Measurements from ENCODE around the gene SGCD.

- TF ChIP-seq, protein P1, sequence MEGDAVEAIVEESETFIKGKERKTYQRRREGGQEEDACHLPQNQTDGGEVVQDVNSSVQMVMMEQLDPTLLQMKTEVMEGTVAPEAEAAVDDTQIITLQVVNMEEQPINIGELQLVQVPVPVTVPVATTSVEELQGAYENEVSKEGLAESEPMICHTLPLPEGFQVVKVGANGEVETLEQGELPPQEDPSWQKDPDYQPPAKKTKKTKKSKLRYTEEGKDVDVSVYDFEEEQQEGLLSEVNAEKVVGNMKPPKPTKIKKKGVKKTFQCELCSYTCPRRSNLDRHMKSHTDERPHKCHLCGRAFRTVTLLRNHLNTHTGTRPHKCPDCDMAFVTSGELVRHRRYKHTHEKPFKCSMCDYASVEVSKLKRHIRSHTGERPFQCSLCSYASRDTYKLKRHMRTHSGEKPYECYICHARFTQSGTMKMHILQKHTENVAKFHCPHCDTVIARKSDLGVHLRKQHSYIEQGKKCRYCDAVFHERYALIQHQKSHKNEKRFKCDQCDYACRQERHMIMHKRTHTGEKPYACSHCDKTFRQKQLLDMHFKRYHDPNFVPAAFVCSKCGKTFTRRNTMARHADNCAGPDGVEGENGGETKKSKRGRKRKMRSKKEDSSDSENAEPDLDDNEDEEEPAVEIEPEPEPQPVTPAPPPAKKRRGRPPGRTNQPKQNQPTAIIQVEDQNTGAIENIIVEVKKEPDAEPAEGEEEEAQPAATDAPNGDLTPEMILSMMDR (IDR thresholded peaks at IDR 0.05): no peak
- no peak for TF ChIP-seq POLR2A (IDR thresholded peaks at IDR 0.05)
These were observed 358.5 kb downstream of the SGCD start for GRCh38 chr5:156685481-156685880.
